CD4-positive, alpha-beta T cell treated with Interferon gamma for 1 hour (primary cell): Measurements from ENCODE around the gene CYLD.

Experiments
- DNase-seq: peaks from one replicate; pipeline ENCODE4 v3.0.0-alpha.2; 2020

Gene CYLD

DNA sequence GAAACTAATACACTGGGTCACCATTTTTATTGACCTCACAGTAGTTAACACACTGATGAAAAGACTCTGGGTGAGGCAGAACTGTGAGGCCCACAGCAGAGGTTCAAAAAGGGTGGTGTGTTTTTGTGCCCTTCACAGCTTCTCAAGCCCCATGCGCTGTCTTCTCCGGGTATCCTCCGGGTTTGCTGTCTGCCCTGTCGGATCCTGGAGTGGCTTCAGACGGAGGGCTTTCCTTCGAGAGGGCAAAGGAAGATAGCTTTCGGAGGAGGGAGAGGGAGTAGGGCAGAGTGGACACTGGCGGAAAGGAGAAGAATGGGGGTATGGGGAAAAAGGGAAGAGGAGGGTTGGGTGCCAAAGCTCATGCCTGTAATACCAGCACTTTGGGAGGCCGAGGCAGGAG is 80.8 kb downstream of the CYLD start:
- DNase-seq = no peak

GRCh38 chr16:50826797-50827316 is 85.0 kb downstream of the CYLD start:
- DNase-seq = no peak

DNA sequence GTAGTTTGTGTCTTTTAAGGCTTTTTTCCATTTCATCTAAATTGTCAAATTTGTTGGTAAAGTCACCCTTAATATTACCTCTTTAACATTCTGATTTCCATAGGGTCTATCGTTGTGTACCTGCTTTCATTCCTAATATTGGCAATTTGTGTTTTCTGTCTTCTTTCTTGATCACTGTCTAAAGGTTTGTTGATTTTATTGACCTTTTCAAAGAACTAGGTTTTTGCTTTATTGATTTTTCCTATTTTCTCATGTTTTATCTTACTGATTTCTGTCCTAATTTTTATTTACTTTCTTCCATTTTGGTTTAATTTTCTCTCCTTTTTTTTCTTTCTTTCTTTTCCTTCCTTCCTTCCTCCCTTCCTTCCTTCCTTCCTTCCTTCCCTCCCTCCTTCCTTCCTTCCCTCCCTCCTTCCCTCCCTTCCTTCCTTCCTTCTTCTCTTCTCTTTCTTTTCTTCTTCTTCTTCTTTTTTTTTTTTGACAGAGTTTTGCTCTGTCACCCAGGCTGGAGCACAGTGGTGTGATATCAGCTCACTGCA is 86.3 kb downstream of the CYLD start:
- no peak for DNase-seq

GRCh38 chr16:50830698-50831097 is 88.8 kb downstream of the CYLD start:
- DNase-seq = no peak

DNA sequence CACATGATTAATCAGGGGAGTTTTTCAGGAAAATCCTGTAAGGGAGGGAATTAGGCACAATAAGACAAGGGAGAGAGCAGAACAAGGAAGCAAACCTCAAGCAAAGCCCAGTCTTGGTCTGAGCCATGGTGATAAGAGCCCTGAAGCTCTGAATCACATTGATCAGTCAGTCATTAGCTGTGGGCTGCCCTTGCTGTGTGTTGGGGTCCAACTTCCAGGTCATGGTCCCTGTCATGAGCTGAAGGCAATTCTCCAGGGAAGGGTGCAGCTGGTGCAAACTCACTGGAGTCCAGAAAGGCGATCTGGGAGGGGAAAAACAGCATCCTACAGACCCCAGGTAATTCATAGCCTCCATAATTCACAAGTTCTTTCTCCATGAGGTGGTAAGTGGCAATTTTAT is 89.9 kb downstream of the CYLD start:
- no peak for DNase-seq

DNA sequence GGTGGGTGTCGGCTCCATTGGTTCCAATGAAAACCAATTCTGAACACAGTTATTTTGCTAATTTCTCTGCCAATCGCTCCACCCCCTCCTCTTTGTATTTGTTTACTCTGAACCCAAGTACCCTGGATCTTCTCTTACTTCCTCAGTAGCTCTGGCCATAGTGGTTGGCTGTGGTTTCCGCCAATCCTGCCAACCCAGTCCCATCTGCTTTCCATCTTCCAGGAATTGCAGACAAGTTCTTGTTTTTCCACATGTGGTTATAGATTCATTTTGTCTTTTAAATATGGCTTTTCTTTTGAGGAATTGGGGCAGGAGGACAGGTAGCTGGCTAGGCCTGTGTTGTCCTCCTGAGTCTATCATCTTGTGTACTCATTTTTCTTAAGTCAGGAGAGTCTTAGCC is 92.0 kb downstream of the CYLD start:
- DNase-seq = no peak

DNA sequence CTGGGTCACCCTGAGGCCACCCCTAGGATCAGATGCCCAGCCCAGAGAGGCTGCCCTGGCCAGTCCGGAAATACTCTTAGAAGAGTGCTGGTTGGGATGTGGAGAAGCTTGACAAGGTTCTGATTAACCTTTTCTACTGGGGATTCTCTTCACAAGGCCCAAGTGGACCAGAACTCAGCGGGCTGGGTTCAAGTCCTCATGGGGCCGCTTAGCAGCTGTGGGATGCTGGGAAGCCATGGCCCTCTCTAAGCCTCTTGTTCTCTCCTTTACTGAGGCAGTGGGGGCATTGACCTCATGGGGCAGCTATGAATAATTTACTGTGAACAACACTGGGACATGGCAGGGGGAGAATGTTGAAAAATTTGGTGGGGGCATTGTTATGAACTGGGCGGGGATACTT is 92.8 kb downstream of the CYLD start:
- DNase-seq = no peak

DNA sequence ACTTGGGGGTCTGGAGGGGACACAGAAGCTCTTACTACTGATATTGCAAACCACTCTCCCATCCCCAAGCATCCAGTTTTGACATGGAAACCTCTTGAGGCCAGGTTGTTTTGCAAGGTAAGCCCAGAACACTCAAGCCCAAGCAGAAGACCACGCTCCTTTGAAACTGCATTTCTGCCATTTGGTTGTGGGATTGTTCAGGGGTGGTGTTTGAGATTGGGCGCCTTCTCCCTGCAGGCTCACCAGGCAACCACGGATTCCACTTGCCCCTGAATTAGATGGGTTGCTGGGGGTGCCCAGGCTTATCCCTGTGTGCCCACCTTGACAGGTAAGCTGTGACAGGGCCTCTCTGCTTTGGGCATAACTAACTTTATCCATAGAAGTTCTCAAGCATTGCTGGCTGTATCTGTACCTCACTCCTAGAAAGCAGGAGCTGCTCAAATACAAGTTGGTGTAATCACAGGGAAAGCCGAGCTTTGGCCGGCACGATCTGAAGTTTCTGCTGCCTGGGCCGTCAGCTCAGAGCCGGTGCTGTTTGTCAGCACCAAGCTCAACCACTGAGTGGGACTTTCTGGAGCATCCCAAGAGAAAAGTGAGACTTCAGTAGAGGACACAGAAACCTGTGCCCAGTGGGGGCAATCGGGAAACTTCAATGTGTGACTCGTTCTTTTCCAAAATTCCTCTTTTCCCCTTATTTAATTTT is 93.6 kb downstream of the CYLD start:
- no peak for DNase-seq

DNA sequence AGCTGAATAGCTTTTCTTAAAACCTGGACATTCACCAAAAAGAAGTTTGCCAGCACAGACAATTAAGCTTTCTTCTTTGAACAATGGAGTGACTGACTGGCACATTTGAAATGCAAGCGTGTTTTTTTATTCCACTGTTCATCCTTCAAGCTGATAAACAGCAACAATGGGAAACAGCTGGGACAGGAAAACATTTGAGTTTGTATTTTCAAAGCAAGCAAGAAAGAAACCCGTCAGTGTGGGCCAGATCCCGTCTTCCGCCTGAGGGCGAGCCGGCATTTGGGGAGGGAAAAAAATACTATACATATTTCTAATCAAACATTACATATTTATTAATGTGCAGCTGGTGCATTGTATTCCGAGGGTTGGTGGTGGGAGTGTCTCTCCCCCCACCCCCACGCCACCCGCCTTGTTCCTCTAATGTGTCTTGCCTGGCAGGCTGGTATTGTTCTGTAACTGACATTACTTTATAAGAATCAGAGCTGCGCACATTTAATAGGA is 94.3 kb downstream of the CYLD start:
- DNase-seq = no peak

- no peak for DNase-seq
Measured at GRCh38 chr16:50837324-50837723, 95.4 kb downstream of the CYLD start.

DNA sequence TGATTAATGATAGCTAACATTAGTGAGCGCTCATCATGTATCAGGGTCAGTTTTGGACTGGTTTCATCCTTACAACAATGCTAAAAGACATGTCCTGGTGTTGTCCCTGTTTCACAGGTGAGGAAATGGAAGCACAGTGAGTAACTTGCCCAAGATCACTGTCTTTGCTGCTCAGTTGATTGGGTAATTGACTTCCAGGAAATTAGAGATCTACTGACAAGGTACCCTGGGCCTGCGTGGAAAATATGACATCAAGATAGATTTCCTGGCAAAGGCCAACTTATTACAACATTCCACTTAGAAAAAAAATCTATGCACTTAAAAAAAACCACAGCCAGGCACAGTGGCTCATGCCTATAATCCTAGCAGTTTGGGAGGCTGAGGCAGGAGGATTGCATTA is 96.3 kb downstream of the CYLD start:
- DNase-seq = no peak

- no peak for DNase-seq
Measured at GRCh38 chr16:50838885-50839284, 97.0 kb downstream of the CYLD start.

DNA sequence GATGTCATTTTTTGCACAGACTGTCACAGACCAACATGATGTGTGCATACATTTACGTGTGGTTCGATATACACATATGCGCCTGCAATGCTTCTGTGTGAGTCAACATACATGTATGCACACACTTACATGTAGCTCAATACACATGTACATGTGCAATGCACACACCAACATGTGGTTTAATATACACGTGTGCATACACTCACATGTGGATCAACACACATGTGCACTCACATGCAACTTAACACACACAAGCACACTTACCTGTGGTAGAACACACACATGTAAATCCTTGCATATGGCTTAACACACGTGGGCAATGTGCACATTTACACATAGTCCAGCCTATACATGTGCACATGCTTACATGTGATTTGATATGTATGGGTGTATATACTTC is 97.5 kb downstream of the CYLD start:
- no peak for DNase-seq

- DNase-seq = no peak
Measured at GRCh38 chr16:50839920-50840729, 98.2 kb downstream of the CYLD start.

DNA sequence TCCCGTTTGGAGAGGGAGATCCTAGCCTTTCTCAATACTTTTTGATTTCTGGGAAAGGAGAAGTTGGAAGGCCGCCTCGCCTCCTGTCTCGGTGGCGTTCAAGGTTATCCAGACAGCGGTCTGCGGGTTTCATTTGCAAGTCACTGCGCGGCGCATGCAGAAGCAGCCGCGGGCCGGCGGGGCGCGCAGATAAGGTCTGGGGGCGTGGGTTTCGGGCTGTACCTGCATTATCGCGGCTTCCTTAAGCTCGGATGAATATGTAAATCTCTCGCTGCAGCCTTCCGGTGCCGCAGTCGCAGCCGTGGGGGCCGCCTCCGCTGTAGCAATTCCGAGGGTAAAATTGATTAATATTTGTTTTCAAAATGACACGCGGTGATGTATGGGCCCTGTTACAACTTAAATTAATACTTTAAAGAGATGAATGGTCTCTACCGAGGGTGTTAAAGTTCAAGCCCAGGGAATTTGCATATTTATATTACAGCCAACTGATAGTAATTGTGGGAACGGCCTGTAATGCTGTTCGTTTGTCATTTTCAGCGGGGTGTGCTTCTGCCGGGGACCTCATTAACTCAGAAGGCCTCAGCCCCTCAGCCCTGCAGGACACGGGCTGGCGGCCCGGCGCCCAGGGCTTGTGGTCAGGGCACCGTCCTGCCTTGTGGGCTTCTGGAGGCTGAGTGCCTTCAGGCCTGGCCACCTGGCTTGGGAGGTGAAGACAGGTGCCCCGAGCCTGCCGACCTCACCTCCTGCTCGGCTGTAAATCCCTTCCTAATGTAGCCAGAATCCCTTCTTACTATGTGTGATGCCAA is 99.4 kb downstream of the CYLD start:
- DNase-seq = peak; percentile 47

- no peak for DNase-seq
Measured at GRCh38 chr16:50842013-50842505, 100.2 kb downstream of the CYLD start.

- DNase-seq = no peak
Measured at GRCh38 chr16:50842589-50842988, 100.7 kb downstream of the CYLD start.

- DNase-seq = no peak
Measured at GRCh38 chr16:50844840-50845239, 103.0 kb downstream of the CYLD start.

- DNase-seq = no peak
Measured at GRCh38 chr16:50845296-50845695, 103.4 kb downstream of the CYLD start.

DNA sequence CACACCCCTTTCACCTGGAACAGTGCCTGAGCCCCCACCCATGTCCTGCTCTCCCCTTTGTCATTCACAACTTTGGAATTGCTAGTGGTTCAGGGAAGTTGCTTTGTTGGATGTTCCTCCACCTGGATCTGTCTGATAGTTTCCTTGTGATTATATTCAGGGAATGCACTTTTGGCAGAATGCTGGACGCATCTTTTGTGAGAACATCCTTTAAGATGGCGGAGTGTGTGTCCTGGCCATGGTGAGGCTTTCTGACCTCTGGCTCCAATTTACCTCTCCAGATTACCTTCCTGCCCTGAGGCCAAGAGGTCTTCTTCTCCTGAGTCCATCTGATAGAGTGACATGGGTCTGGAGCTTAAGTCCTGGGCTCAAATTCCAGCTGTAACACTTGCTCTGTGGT is 104.6 kb downstream of the CYLD start:
- DNase-seq = no peak

GRCh38 chr16:50847166-50847565 is 105.3 kb downstream of the CYLD start:
- DNase-seq = no peak

- no peak for DNase-seq
Measured at GRCh38 chr16:50848755-50849514, 107.0 kb downstream of the CYLD start.
